ENCODE data around the gene FCHSD2. TPM values are rescaled to one million over a fixed set of nuclear protein-coding genes. Genes with fewer than 3 reads are reported as not detected.

FCHSD2 gene
- total RNA-seq, 1 donor from 2014 or later, result 18.9 TPM

DNA sequence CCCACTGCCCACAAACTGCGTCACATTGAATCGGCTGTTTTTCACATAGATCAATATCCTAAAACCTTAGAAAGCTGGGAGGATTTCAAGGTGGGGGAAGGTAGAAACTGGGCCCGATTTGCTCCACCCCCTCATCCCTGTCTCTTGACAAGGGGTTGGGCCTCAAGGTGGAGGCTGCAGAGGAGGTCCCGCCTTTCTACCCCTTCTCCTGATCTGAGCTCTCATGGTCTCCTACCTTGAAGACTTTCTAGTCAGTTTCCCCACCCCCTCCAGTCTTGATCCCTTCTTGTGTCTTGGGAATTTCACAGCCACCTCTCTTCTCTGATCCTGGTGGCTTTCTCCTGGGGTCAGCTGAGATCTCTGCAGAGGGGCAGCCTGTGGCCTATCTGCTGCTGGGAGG, 343.8 kb downstream of the FCHSD2 start:
- H3K79me2 ChIP-seq (ENCODE audit: insufficient read depth, low read length), result no peaks in the 10 kb centered on the region
- H3K4me3 ChIP-seq (ENCODE audit: insufficient read depth, low read depth, low read length), result no peak overlapping the region
- DNase-seq (ENCODE audit: low read depth), result no peak
- H2AFZ ChIP-seq (ENCODE audit: low read depth, low read length), result no peak overlapping the region
- H3K9me3 ChIP-seq (ENCODE audit: insufficient read depth, low read depth, low read length), result no peaks in the 10 kb centered on the region
- Mint-ChIP-seq H3K9me3 (ENCODE audit: unreplicated experiment) (no peaks in the 10 kb centered on the region), H3K27ac (ENCODE audit: unreplicated experiment) (no peak overlapping the region), H3K4me1 (ENCODE audit: low read depth, unreplicated experiment) (peaks cover 6% of the 10 kb centered on the region), H3K36me3 (ENCODE audit: low read depth, unreplicated experiment) (no peaks in the 10 kb centered on the region), H3K4me3 (ENCODE audit: unreplicated experiment) (no peak overlapping the region), H3K27me3 (ENCODE audit: low read depth, unreplicated experiment) (no peaks in the 10 kb centered on the region)
- H4K20me1 ChIP-seq (ENCODE audit: insufficient read depth, low read length), result no peaks in the 10 kb centered on the region
- peaks cover 10% of the 10 kb centered on the region for H3K4me1 ChIP-seq (ENCODE audit: insufficient read depth, low read length)
- H3K27ac ChIP-seq (ENCODE audit: low read depth, low read length), result no peak overlapping the region
- TF ChIP-seq EZH2 (IDR thresholded peaks at IDR 0.05; ENCODE audit: insufficient read depth, low read length), result no peak
- TF ChIP-seq, protein P1, sequence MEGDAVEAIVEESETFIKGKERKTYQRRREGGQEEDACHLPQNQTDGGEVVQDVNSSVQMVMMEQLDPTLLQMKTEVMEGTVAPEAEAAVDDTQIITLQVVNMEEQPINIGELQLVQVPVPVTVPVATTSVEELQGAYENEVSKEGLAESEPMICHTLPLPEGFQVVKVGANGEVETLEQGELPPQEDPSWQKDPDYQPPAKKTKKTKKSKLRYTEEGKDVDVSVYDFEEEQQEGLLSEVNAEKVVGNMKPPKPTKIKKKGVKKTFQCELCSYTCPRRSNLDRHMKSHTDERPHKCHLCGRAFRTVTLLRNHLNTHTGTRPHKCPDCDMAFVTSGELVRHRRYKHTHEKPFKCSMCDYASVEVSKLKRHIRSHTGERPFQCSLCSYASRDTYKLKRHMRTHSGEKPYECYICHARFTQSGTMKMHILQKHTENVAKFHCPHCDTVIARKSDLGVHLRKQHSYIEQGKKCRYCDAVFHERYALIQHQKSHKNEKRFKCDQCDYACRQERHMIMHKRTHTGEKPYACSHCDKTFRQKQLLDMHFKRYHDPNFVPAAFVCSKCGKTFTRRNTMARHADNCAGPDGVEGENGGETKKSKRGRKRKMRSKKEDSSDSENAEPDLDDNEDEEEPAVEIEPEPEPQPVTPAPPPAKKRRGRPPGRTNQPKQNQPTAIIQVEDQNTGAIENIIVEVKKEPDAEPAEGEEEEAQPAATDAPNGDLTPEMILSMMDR (IDR thresholded peaks at IDR 0.05; ENCODE audit: insufficient read depth, low read depth, low read length), result no peak
- FAIRE-seq, result no peak
- H3K27me3 ChIP-seq (ENCODE audit: insufficient read depth, low read length), result no peaks in the 10 kb centered on the region
- no peak overlapping the region for H3K4me2 ChIP-seq (ENCODE audit: low read length)
- no peaks in the 10 kb centered on the region for H3K36me3 ChIP-seq (ENCODE audit: insufficient read depth, low read length)
- H3K9ac ChIP-seq (ENCODE audit: low read length), result no peak overlapping the region

DNA sequence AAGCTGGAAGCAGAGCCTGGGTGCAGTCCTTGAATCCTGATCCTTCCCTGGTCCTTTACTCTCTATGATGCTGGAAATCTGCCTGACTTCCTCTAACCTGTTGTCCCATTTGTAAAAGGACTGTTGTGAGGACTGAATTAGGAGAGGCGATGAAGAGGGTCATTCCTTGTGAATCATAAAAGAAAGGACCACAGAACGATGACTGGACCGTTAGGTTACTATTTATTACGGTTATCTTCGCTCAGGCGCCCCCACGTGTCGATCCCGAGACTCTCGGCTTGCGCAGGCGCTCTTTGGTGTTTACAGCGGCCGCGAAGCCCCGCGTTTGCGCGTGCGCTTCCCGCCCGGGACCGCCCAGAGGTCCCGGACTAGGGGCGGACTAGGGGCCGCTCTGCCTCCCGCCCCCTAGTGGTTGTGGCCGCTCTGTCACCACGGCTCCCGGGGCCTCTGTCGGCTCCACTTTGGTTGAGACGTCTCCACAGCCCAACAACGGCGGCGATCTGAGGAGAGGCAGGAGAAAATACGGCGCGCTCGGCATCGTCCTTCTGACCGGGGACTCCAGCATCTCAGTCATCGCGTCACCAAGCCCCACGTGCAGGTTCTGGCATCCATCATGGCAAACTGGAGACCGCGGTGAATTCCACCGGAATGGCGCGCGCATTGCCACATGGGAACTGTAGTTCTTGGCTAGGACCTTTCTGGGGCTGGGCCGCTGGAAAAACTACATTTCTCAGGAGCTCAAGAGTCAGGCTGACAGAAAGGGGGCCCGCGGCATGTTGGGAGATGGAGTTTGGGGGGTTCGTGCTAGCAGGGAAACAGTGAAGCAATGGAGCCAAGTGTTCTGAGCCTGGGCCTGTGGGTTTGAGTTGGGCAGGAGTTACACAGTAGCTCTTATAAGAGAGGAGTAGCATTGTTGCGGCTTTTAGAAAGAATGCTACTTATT, 348.4 kb downstream of the FCHSD2 start, which contains the start of gene STARD10:
Gene STARD10 (minus strand): TSS at position 623 of the 943 bp plus-strand sequence. CDS start 12,866 bp downstream, outside the sequence.
- TF ChIP-seq, protein P1 (IDR thresholded peaks at IDR 0.05; ENCODE audit: insufficient read depth, low read depth, low read length), result peak; percentile 75
- no peak for TF ChIP-seq EZH2 (IDR thresholded peaks at IDR 0.05; ENCODE audit: insufficient read depth, low read length)
- Histone ChIP-seq H4K20me1 (ENCODE audit: insufficient read depth, low read length) (no peaks in the 10 kb centered on the region), H3K36me3 (ENCODE audit: insufficient read depth, low read length) (no peaks in the 10 kb centered on the region), H2AFZ (ENCODE audit: low read depth, low read length) (peak within 1 kb of the TSS; percentile 89), H3K4me2 (ENCODE audit: low read length) (peak within 1 kb of the TSS; percentile 85), H3K9me3 (ENCODE audit: insufficient read depth, low read depth, low read length) (no peaks in the 10 kb centered on the region), H3K4me3 (ENCODE audit: insufficient read depth, low read depth, low read length) (peak within 1 kb of the TSS; percentile 74), H3K27ac (ENCODE audit: low read depth, low read length) (peak within 1 kb of the TSS; percentile 91), H3K9ac (ENCODE audit: low read length) (peak within 1 kb of the TSS; percentile 86), H3K79me2 (ENCODE audit: insufficient read depth, low read length) (no peaks in the 10 kb centered on the region), H3K27me3 (ENCODE audit: insufficient read depth, low read length) (no peaks in the 10 kb centered on the region), H3K4me1 (ENCODE audit: insufficient read depth, low read length) (peaks cover 29% of the 10 kb centered on the region)
- DNase-seq (ENCODE audit: low read depth), result peak; percentile 85
- Mint-ChIP-seq H3K4me3 (ENCODE audit: unreplicated experiment) (peak within 1 kb of the TSS; percentile 91), H3K9me3 (ENCODE audit: unreplicated experiment) (peaks cover 3% of the 10 kb centered on the region), H3K27me3 (ENCODE audit: low read depth, unreplicated experiment) (no peaks in the 10 kb centered on the region), H3K27ac (ENCODE audit: unreplicated experiment) (peak within 1 kb of the TSS; percentile 96), H3K36me3 (ENCODE audit: low read depth, unreplicated experiment) (no peaks in the 10 kb centered on the region), H3K4me1 (ENCODE audit: low read depth, unreplicated experiment) (peaks cover 10% of the 10 kb centered on the region)
- FAIRE-seq, result no peak

All from astrocyte (in vitro differentiated cells and primary cell).